ENCODE data around the gene ZNF511.

Gene ZNF511

DNA sequence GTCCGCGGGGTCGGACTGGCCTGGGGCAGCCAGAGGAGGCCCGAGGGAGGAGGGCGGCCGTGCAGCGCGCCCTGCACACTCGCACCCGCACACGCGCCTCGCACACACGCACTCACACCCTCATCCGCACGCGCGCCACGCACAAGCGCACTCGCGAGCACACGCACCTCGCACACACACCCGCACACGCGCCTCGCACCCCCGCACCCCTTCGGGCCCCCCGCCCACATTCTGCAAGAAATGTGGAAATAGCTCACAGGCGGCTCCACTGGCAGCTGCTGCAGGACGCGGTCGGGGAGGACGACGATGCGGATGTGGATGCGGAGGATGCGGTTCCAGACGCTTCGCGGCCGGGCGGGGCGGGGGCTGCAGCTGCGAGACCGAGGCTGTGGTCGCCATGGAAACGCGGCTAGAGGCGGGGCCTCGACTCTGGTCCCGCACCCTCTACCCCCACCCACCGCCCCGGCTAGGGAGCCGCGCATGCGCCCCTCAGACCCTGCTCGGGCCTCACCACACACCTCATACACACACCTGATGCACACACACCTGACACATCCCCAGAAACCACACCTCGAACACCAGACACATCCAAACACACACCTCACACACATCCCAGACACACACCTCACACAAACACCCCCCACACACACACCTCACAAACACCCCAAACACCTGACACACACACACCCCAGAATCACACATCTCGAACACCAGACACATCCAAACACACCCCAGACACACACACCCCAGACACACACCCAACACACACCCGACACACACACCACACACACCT, 28.1 kb downstream of the ZNF511 start, which contains the start of gene CALY:
TSS of gene CALY (minus strand) at position 320 of the 793 bp plus-strand sequence. CDS start 7,907 bp downstream, outside the sequence.
- Histone ChIP-seq H2AFZ (ENCODE audit: low read length) (no peak within 1 kb of the TSS), H3K9me3 (replicated peaks; ENCODE audit: insufficient read depth, low read length) (no peaks in the 10 kb centered on the region), H3K27ac (ENCODE audit: low read length) (no peak within 1 kb of the TSS), H4K20me1 (ENCODE audit: insufficient read depth, low read length) (no peaks in the 10 kb centered on the region), H3K9me2 (replicated peaks; ENCODE audit: insufficient read depth, low read length) (no peaks in the 10 kb centered on the region), H3K27me3 (replicated peaks; ENCODE audit: insufficient read depth, low read length) (peaks cover 48% of the 10 kb centered on the region), H3K79me2 (ENCODE audit: low read length) (no peaks in the 10 kb centered on the region), H3K9ac (ENCODE audit: low read length) (no peak within 1 kb of the TSS), H3K4me2 (ENCODE audit: low read depth, low read length) (peak within 1 kb of the TSS; percentile 27; the same call in 1 of the 2 replicates), H3F3A (ENCODE audit: insufficient read depth, low read length) (no peaks in the 10 kb centered on the region), H3K4me3 (ENCODE audit: low read length) (no peak within 1 kb of the TSS), H3K36me3 (replicated peaks; ENCODE audit: insufficient read depth, low read length) (no peaks in the 10 kb centered on the region), H3K4me1 (ENCODE audit: low read length) (no peaks in the 10 kb centered on the region)
- no peak for DNase-seq
- TF ChIP-seq, protein P1, sequence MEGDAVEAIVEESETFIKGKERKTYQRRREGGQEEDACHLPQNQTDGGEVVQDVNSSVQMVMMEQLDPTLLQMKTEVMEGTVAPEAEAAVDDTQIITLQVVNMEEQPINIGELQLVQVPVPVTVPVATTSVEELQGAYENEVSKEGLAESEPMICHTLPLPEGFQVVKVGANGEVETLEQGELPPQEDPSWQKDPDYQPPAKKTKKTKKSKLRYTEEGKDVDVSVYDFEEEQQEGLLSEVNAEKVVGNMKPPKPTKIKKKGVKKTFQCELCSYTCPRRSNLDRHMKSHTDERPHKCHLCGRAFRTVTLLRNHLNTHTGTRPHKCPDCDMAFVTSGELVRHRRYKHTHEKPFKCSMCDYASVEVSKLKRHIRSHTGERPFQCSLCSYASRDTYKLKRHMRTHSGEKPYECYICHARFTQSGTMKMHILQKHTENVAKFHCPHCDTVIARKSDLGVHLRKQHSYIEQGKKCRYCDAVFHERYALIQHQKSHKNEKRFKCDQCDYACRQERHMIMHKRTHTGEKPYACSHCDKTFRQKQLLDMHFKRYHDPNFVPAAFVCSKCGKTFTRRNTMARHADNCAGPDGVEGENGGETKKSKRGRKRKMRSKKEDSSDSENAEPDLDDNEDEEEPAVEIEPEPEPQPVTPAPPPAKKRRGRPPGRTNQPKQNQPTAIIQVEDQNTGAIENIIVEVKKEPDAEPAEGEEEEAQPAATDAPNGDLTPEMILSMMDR (IDR thresholded peaks at IDR 0.05; ENCODE audit: low read length) = no peak
- TF ChIP-seq EZH2phosphoT487 (IDR thresholded peaks at IDR 0.05; ENCODE audit: low read length) (no peak), EZH2 (optimal IDR thresholded peaks at IDR 0.05; ENCODE audit: low read depth, low read length) (no peak)

DNA sequence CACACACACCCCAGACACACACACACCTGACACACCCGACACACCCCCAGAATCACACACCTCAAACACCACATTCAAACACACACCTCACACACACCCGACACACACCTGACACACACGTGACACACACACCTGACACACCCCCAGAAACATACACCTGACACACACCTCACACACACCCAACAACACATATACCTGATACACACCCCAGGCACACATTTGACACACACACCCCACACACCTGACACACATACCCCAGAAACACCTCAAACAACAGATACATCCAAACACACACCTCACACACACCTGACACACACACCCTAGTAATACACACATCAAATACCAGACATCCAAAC, 28.6 kb downstream of the ZNF511 start:
- H3K4me3 ChIP-seq (ENCODE audit: low read length) = no peak overlapping the region
- peaks cover 47% of the 10 kb centered on the region for H3K27me3 ChIP-seq (replicated peaks; ENCODE audit: insufficient read depth, low read length)

DNA sequence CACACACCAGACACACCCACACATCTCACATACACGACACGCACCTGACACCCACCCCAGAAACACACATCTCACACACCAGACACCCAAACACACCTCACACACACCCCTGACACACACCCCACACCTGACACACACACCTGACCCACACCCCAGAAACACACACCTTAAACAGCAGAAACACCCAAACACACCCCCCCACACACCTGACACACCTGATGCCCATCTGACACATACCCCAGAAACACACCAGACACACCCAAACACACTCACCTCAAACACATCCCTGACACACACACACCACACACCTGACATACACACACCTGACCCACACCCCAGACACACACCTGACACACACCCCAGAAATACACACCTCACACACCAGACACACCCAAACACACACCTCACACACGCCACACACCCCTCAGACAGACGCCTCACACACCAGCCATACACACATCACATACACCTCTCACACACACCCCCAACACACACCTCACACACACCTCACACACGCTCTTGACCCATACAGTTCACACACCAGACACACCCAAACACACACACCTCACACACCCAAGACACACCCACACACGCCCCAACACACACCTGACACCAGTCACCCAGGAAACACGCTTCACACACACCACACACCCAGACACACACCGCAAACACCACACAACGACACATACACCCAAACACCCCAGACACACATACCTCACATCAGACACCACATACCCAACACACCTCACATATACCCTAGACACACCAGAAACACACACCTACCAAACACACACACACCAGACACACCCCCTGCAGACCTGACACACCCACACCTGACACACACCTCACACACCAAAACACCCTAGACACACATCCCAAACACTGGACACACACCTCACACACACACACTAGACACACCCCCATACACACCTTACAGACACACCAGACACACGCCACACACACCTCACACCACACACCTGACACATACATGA, 29.7 kb downstream of the ZNF511 start:
- Histone ChIP-seq H3K9ac (ENCODE audit: low read length) (no peak overlapping the region), H2AFZ (ENCODE audit: low read length) (no peak overlapping the region), H3K27me3 (replicated peaks; ENCODE audit: insufficient read depth, low read length) (peaks cover 50% of the 10 kb centered on the region), H3K9me3 (replicated peaks; ENCODE audit: insufficient read depth, low read length) (no peaks in the 10 kb centered on the region), H3F3A (ENCODE audit: insufficient read depth, low read length) (no peaks in the 10 kb centered on the region), H3K4me1 (ENCODE audit: low read length) (no peaks in the 10 kb centered on the region), H3K27ac (ENCODE audit: low read length) (no peak overlapping the region), H3K4me3 (ENCODE audit: low read length) (no peak overlapping the region), H3K9me2 (replicated peaks; ENCODE audit: insufficient read depth, low read length) (no peaks in the 10 kb centered on the region), H3K36me3 (replicated peaks; ENCODE audit: insufficient read depth, low read length) (no peaks in the 10 kb centered on the region), H3K4me2 (ENCODE audit: low read depth, low read length) (no peak overlapping the region), H4K20me1 (ENCODE audit: insufficient read depth, low read length) (no peaks in the 10 kb centered on the region), H3K79me2 (ENCODE audit: low read length) (no peaks in the 10 kb centered on the region)
- DNase-seq = no peak
- TF ChIP-seq EZH2 (optimal IDR thresholded peaks at IDR 0.05; ENCODE audit: low read depth, low read length) (no peak), EZH2phosphoT487 (IDR thresholded peaks at IDR 0.05; ENCODE audit: low read length) (no peak)
- TF ChIP-seq, protein P1 (IDR thresholded peaks at IDR 0.05; ENCODE audit: low read length) = no peak

More for the DNA sequence above, 28.6 kb downstream of the ZNF511 start:
- no peak overlapping the region for H3K9ac ChIP-seq (ENCODE audit: low read length)
- no peak overlapping the region for H3K27ac ChIP-seq (ENCODE audit: low read length)
- H3K9me2 ChIP-seq (replicated peaks; ENCODE audit: insufficient read depth, low read length) = no peaks in the 10 kb centered on the region
- DNase-seq = no peak
- H2AFZ ChIP-seq (ENCODE audit: low read length) = no peak overlapping the region
- no peaks in the 10 kb centered on the region for H3K79me2 ChIP-seq (ENCODE audit: low read length)
- no peaks in the 10 kb centered on the region for H3K4me1 ChIP-seq (ENCODE audit: low read length)
- no peaks in the 10 kb centered on the region for H4K20me1 ChIP-seq (ENCODE audit: insufficient read depth, low read length)
- H3F3A ChIP-seq (ENCODE audit: insufficient read depth, low read length) = no peaks in the 10 kb centered on the region
- no peaks in the 10 kb centered on the region for H3K36me3 ChIP-seq (replicated peaks; ENCODE audit: insufficient read depth, low read length)
- no peak overlapping the region for H3K4me2 ChIP-seq (ENCODE audit: low read depth, low read length)
- TF ChIP-seq EZH2 (optimal IDR thresholded peaks at IDR 0.05; ENCODE audit: low read depth, low read length) (no peak), EZH2phosphoT487 (IDR thresholded peaks at IDR 0.05; ENCODE audit: low read length) (no peak)
- TF ChIP-seq, protein P1 (IDR thresholded peaks at IDR 0.05; ENCODE audit: low read length) = no peak
- H3K9me3 ChIP-seq (replicated peaks; ENCODE audit: insufficient read depth, low read length) = no peaks in the 10 kb centered on the region
